ENCODE data around the gene AFF1. TPM values are rescaled to one million over a fixed set of nuclear protein-coding genes. Genes with fewer than 3 reads are reported as not detected.

Gene AFF1
- total and polyA plus RNA-seq, 5 donors = 63.4 to 86.6 (median 83.1) TPM

DNA sequence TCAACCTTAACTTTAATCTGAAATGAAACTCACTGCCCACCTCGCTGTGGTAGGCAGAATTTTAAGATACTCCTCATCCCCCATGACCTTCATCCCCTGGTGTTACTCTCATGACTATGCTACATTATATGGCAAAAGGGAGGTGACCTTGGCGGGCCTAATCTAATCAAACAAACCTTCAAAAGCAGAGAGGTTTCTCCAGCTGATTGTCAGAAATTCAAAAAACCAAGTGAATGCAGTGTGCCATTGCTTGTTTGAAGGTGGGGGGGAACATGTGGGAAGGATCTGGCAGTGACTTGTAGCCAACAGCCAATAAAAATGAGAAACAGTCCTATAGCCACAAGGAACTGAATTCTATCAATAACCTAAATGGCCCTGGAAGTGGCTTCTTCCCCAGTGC is 237.1 kb downstream of the AFF1 start:
- 97% methylated on average over 2 of the region's 2 CpGs for WGBS
- no peak for DNase-seq
- H3K27me3 ChIP-seq (ENCODE audit: control insufficient read depth, insufficient read depth) = no peaks in the 10 kb centered on the region
- no peaks in the 10 kb centered on the region for H3K4me1 ChIP-seq (ENCODE audit: control insufficient read depth, insufficient read depth, low read length)
- no peak overlapping the region for H3K4me3 ChIP-seq (ENCODE audit: low read length)
- intact Hi-C loops (cut with DNase I) = no loop called here
- no peak for ATAC-seq
- no peaks in the 10 kb centered on the region for H3K9me3 ChIP-seq (ENCODE audit: control insufficient read depth, low read length)
- H3K27ac ChIP-seq (ENCODE audit: low read length) = no peak overlapping the region

DNA sequence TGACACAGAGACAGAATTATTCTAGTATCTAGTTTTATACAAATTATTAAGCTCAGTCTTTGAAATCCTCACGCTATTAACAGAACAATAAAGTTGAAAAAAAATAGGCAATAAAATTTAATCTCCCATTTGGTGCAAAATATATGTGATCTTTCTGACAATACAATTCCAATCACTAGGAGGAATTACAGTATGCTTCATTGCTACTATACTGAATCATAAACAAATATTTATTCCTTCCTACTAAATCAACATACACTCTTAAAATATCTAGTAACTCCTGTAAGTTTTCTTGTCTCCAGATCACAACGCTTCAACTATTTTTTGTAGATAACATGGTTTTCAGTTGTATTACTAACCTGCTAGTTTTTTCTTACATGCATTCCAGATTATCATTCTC is 239.9 kb downstream of the AFF1 start:
- ATAC-seq (no peak), DNase-seq (no peak)
- no peak overlapping the region for H3K27ac ChIP-seq (ENCODE audit: low read length)
- intact Hi-C loops (cut with DNase I) = no loop called here
- H3K4me3 ChIP-seq (ENCODE audit: low read length) = no peak overlapping the region
- no peaks in the 10 kb centered on the region for H3K27me3 ChIP-seq (ENCODE audit: control insufficient read depth, insufficient read depth)
- H3K4me1 ChIP-seq (ENCODE audit: control insufficient read depth, insufficient read depth, low read length) = no peaks in the 10 kb centered on the region
- H3K9me3 ChIP-seq (ENCODE audit: control insufficient read depth, low read length) = no peaks in the 10 kb centered on the region
- 99% methylated on average over 2 of the region's 2 CpGs for WGBS

DNA sequence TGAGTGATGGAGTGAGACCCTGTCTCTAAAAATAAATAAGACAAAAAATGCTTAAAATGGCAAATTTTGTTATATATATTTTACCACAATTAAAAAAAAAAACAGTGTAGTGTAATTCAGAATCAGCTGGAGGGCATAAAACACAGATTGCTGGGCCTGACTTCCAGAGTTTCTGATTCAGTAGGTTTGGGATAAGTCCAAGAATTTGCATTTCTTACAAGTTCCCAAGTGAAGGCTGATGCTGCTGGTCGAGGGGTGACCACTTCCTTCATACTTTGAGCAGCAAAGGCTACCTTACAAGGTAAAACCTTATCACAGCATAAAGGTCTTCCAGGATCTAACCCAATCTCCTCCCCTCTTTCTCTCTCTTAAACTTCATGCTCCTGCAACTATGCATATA is 244.9 kb downstream of the AFF1 start:
- Histone ChIP-seq H3K27ac (ENCODE audit: low read length) (no peak overlapping the region), H3K9me3 (ENCODE audit: control insufficient read depth, low read length) (no peaks in the 10 kb centered on the region), H3K27me3 (ENCODE audit: control insufficient read depth, insufficient read depth) (no peaks in the 10 kb centered on the region), H3K4me1 (ENCODE audit: control insufficient read depth, insufficient read depth, low read length) (no peaks in the 10 kb centered on the region), H3K4me3 (ENCODE audit: low read length) (no peak overlapping the region)
- 62% methylated on average over 1 of the region's 1 CpG for WGBS
- DNase-seq (no peak), ATAC-seq (no peak)
- intact Hi-C loops (cut with DNase I) = no loop called here

DNA sequence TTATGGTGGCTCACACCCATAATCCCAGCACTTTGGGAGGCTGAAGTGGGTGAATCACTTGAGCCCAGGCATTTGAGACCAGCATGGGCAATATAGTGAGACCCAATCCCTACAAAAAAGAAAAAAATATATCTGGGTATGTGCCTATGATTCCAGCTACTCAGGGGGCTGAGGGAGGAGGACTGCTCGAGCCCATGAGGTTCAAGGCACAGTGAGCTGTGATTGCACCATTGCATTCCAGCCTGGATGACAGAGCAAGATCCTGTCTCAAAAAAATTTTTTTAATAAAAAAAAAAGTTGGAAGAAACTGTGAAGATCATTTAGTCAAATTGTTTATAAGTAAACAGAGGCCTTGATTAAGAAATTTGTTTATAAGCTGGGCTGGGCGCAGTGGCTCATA is 246.0 kb downstream of the AFF1 start:
- Histone ChIP-seq H3K9me3 (ENCODE audit: control insufficient read depth, low read length) (no peaks in the 10 kb centered on the region), H3K4me3 (ENCODE audit: low read length) (no peak overlapping the region), H3K27ac (ENCODE audit: low read length) (no peak overlapping the region), H3K4me1 (ENCODE audit: control insufficient read depth, insufficient read depth, low read length) (no peaks in the 10 kb centered on the region), H3K27me3 (ENCODE audit: control insufficient read depth, insufficient read depth) (no peaks in the 10 kb centered on the region)
- ATAC-seq (no peak), DNase-seq (no peak)
- intact Hi-C loops (cut with DNase I) = no loop called here
- 95% methylated on average over 2 of the region's 2 CpGs for WGBS

DNA sequence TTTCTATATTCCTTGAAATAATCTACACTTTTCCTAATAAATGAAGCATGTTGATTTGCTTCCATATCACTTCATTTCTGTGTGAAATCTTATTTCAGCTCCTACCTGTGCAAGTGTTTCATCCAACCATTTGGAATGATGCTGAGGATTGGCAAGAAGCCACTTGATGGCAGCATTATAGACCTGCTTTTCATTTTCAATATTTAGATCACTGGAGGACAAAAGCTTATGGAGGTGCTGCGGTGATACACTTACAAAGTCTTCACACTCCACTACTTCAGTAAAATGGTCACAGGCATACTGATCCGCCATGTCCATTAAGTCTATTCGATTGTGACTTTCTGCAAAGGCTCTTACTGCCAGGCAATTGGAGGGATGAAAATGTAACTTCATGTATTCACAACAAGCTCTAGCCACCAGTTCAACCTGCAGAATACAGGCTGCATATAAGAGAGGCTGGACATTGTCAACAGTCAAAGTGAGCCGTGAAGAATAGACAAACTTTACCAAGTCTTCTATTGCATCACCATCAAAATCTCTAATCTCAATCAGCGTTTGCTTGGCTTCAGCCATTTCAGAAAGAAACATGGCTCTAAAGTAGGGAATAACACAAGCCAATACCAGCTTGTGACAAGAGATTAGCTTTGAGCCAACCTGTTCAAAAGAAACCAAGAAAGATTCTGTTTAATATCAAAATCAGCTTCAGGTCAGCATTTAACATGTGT is 250.5 kb downstream of the AFF1 start:
- DNase-seq = no peak
- H3K4me3 ChIP-seq (ENCODE audit: low read length) = no peak overlapping the region
- 91% methylated on average over 5 of the region's 5 CpGs for WGBS
- no peaks in the 10 kb centered on the region for H3K9me3 ChIP-seq (ENCODE audit: control insufficient read depth, low read length)
- intact Hi-C loops (cut with DNase I) = no loop called here
- H3K27me3 ChIP-seq (ENCODE audit: control insufficient read depth, insufficient read depth) = no peaks in the 10 kb centered on the region
- no peak for ATAC-seq
- no peak overlapping the region for H3K27ac ChIP-seq (ENCODE audit: low read length)
- no peaks in the 10 kb centered on the region for H3K4me1 ChIP-seq (ENCODE audit: control insufficient read depth, insufficient read depth, low read length)

DNA sequence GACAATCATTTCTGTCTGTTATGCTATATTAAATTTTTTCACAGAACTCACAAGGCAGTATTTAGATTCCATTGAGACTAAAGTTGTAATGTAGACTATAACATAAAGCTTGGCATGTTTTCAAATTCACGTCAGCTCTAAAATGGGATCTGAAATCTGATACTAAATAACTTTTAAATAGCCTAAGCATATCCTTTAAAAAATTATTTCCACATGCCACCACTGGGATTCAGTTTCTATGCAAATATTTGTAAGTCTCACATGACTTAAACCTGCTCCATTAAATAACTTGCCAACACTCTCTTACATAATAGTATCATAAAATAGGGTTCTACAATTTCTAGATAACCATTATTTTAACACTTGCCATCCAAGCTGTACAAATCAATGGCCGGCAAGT is 253.2 kb downstream of the AFF1 start:
- no peak for ATAC-seq
- WGBS = 69% methylated on average over 2 of the region's 2 CpGs
- intact Hi-C loops (cut with DNase I) = no loop called here

DNA sequence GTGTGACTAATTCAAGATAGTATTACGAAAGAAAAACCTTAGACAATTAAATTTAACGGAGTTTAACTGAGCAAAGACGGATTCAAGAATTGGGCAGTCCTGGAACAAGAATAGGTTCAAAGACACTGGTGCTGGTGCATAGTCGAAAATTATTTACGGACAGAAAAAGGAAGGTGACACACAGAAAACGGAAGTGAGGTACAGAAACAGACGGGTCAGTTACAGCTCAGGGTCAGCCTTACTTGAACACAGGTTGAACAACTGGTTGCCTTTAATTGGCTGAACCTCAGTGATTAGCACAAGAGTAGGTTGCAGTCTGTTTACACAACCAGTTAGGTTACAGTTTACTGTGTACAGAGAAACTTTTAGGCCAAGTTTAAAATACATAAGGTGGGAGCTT is 254.1 kb downstream of the AFF1 start:
- DNase-seq = no peak
- no peak overlapping the region for H3K4me3 ChIP-seq (ENCODE audit: low read length)
- ATAC-seq = no peak
- H3K27me3 ChIP-seq (ENCODE audit: control insufficient read depth, insufficient read depth) = no peaks in the 10 kb centered on the region
- intact Hi-C loops (cut with DNase I) = no loop called here
- H3K9me3 ChIP-seq (ENCODE audit: control insufficient read depth, low read length) = no peaks in the 10 kb centered on the region
- 92% methylated on average over 7 of the region's 7 CpGs for WGBS
- no peak overlapping the region for H3K27ac ChIP-seq (ENCODE audit: low read length)
- no peaks in the 10 kb centered on the region for H3K4me1 ChIP-seq (ENCODE audit: control insufficient read depth, insufficient read depth, low read length)

More for the DNA sequence above, 253.2 kb downstream of the AFF1 start:
- no peak for DNase-seq
- no peak overlapping the region for H3K27ac ChIP-seq (ENCODE audit: low read length)
- no peaks in the 10 kb centered on the region for H3K9me3 ChIP-seq (ENCODE audit: control insufficient read depth, low read length)
- no peaks in the 10 kb centered on the region for H3K27me3 ChIP-seq (ENCODE audit: control insufficient read depth, insufficient read depth)
- no peak overlapping the region for H3K4me3 ChIP-seq (ENCODE audit: low read length)
- no peaks in the 10 kb centered on the region for H3K4me1 ChIP-seq (ENCODE audit: control insufficient read depth, insufficient read depth, low read length)

Other genes with a start within 250 kb of the AFF1 start
- 1 to 10 TPM in 1 of 4 donors, under 1 TPM in 3; 0.71 to 1.6 (median 0.87) TPM for gene SLC10A6, start 85.6 kb upstream of the AFF1 start, total RNA-seq
- 0.52 TPM for gene SLC10A6, start 85.6 kb upstream of the AFF1 start, polyA plus RNA-seq
- gene C4orf36, start 42.6 kb upstream of the AFF1 start, total RNA-seq = 1 to 10 TPM in 1 of 4 donors, under 1 TPM in 1, not detected in 2; 0.97 to 2.3 TPM
- gene C4orf36, start 42.6 kb upstream of the AFF1 start, polyA plus RNA-seq = 0.18 TPM

Measured in right cardiac atrium (tissue), 5 donors.